ENCODE data around the gene OTX1. TPM values are rescaled to one million over a fixed set of nuclear protein-coding genes. Genes with fewer than 3 reads are reported as not detected.

Gene OTX1
- total and polyA plus RNA-seq, 9 of the 15 experiments (the other 6 are each of a cell fraction or from before 2014, with no cell fraction given): 0.18 to 7.1 (median 0.58) TPM

- TF ChIP-seq TSHZ1 (CRISPR knock-in tag; IDR thresholded peaks at IDR 0.05): no peak
- TF ChIP-seq MGA (IDR thresholded peaks at IDR 0.05): no peak; the same call in 1 of the 2 replicates
- TF ChIP-seq KHSRP (IDR thresholded peaks at IDR 0.05): no peak
- peak; percentile 63 for TF ChIP-seq NFYB (IDR thresholded peaks at IDR 0.05; ENCODE audit: extremely low read depth, insufficient read length)
- TF ChIP-seq MBD1 (CRISPR knock-in tag; IDR thresholded peaks at IDR 0.05): no peak
- TF ChIP-seq MTA1 (IDR thresholded peaks at IDR 0.05; ENCODE audit: borderline replicate concordance): no peak
- no peak for TF ChIP-seq TCF7 (IDR thresholded peaks at IDR 0.05; ENCODE audit: borderline replicate concordance)
- no peak for TF ChIP-seq BRD9 (IDR thresholded peaks at IDR 0.05; ENCODE audit: low read depth, partially characterized antibody)
- peak; percentile 98 for TF ChIP-seq MEIS2 (IDR thresholded peaks at IDR 0.05; ENCODE audit: partially characterized antibody)
- TF ChIP-seq BDP1 (IDR thresholded peaks at IDR 0.05; ENCODE audit: insufficient read depth, insufficient read length): no peak
- peak; percentile 86 for TF ChIP-seq FOXK1 (CRISPR knock-in tag; IDR thresholded peaks at IDR 0.05; ENCODE audit: borderline replicate concordance)
Measured at GRCh38 chr2:63050334-63051041, at the start of gene OTX1 (continued).
